HG03066 (cell line): ENCODE data around the gene FHIT.

Experiments used
- ATAC-seq: cut with Tn5 transposase; IDR thresholded peaks from one replicate; pipeline ENCODE4 v1.9.1; 2021; ENCODE audit warnings: low read depth; ENCODE audit not compliant: unreplicated experiment

FHIT gene

GRCh38 chr3:60053526-60054265 is 1197.6 kb downstream of the FHIT start:
- ATAC-seq: no peak

- no peak for ATAC-seq
These were observed 1202.8 kb downstream of the FHIT start for GRCh38 chr3:60048447-60048848.

GRCh38 chr3:60047426-60048200 is 1203.6 kb downstream of the FHIT start:
- ATAC-seq: no peak

GRCh38 chr3:60046210-60046609 is 1205.0 kb downstream of the FHIT start:
- ATAC-seq: no peak

GRCh38 chr3:60045686-60046085 is 1205.6 kb downstream of the FHIT start:
- ATAC-seq: no peak

- ATAC-seq: no peak
These were observed 1214.4 kb downstream of the FHIT start for GRCh38 chr3:60036803-60037202.

- ATAC-seq: no peak
These were observed 1217.3 kb downstream of the FHIT start for GRCh38 chr3:60033901-60034453.

GRCh38 chr3:60030982-60031381 is 1220.3 kb downstream of the FHIT start:
- ATAC-seq: no peak

GRCh38 chr3:60028233-60028632 is 1223.0 kb downstream of the FHIT start:
- ATAC-seq: no peak

- ATAC-seq: no peak
These were observed 1223.9 kb downstream of the FHIT start for GRCh38 chr3:60027335-60027734.

- ATAC-seq: no peak
These were observed 1225.9 kb downstream of the FHIT start for GRCh38 chr3:60025096-60026050.

- no peak for ATAC-seq
These were observed 1226.9 kb downstream of the FHIT start for GRCh38 chr3:60024400-60024799.

GRCh38 chr3:60023189-60023588 is 1228.1 kb downstream of the FHIT start:
- no peak for ATAC-seq

- ATAC-seq: no peak
These were observed 1233.6 kb downstream of the FHIT start for GRCh38 chr3:60017631-60018030.

GRCh38 chr3:60015032-60015705 is 1236.1 kb downstream of the FHIT start:
- ATAC-seq: no peak

- no peak for ATAC-seq
These were observed 1238.0 kb downstream of the FHIT start for GRCh38 chr3:60013241-60013640.

- ATAC-seq: no peak
These were observed 1240.0 kb downstream of the FHIT start for GRCh38 chr3:60011218-60011617.

GRCh38 chr3:60010781-60011180 is 1240.5 kb downstream of the FHIT start:
- peak; percentile 88 for ATAC-seq

GRCh38 chr3:60009931-60010478 is 1241.2 kb downstream of the FHIT start:
- ATAC-seq: no peak

- ATAC-seq: no peak
These were observed 1249.9 kb downstream of the FHIT start for GRCh38 chr3:60001369-60001768.
